Uterus (tissue), 4 donors: ENCODE results near the gene TNRC6C. TPM values are rescaled to one million over a fixed set of nuclear protein-coding genes. Genes with fewer than 3 reads are reported as not detected.
A peak's percentile ranks its signal among the peaks of the same experiment; 100 is the strongest.

Experiments
- DNase-seq, 2 donors: peaks; one replicate each; pipeline ENCODE4 v3.0.0-alpha.2; 2019 to 2020
- H3K27ac ChIP-seq, 2 donors: fragments of 200-600 bp; sonication (generic); 1 replicate in 1 of 2; 2 replicates in 1 of 2; pipeline ENCODE4 v1.5.1; 2016 to 2018
- H3K27me3 ChIP-seq, 2 donors: fragments of 200-600 bp; sonication (generic); one replicate each; pipeline ENCODE4 v1.5.1; 2018 to 2019; ENCODE audit warnings: control low read depth in 1 of 2
- H3K36me3 ChIP-seq, 2 donors: fragments of 200-600 bp; sonication (generic); one replicate each; pipeline ENCODE4 v1.5.1; 2019; ENCODE audit warnings: control low read depth in 1 of 2
- H3K4me1 ChIP-seq, 2 donors: fragments of 200-600 bp; sonication (generic); one replicate each; pipeline ENCODE4 v1.5.1; 2018 to 2019; ENCODE audit warnings: control low read depth in 1 of 2
- H3K4me3 ChIP-seq, 2 donors: fragments of 200-600 bp; sonication (generic); 1 replicate in 1 of 2; 2 replicates in 1 of 2; pipeline ENCODE4 v1.5.1; 2018 to 2019; ENCODE audit warnings: mild to moderate bottlenecking in 1 of 2
- H3K9me3 ChIP-seq, 2 donors: fragments of 200-600 bp; sonication (generic); one replicate each; pipeline ENCODE4 v1.5.1; 2019; ENCODE audit warnings: control low read depth in 1 of 2
- POLR2A ChIP-seq, 2 donors: fragments of 450-650 bp; IDR thresholded peaks; one replicate each; pipeline ENCODE4 v1.6.1; 2016; ENCODE audit warnings: antibody characterized with exemption in 2 of 2, mild to moderate bottlenecking in 1 of 2, moderate library complexity in 1 of 2
- intact Hi-C: fragments of 100-400 bp; cut with DNase I; formaldehyde crosslinking; loops from one replicate; pipeline ENCODE4 v1.15.1; 2023; ENCODE audit warnings: low total_unique reads
- total RNA-seq, 4 donors: library from RNA; depleted of rRNA in 3 of 4; stranded (reverse); fragments of >200 nt in 3 of 4; gene quantifications; one replicate each; pipeline versions ENCODE4 v1.1.0 to v1.2.4, GENCODE V29; 2014 to 2023
- TF ChIP-seq, protein P1 (sequence below), 4 experiments: fragments of 200-600 bp in 2 of 4; fragments of 450-650 bp in 2 of 4; sonication (generic) in 2 of 4; IDR thresholded peaks; one replicate each; pipeline ENCODE4 v1.5.1; 2016 to 2019; ENCODE audit warnings: antibody characterized with exemption in 4 of 4, mild to moderate bottlenecking in 2 of 4, moderate library complexity in 1 of 4
- donor health status: DM: yes; HTN: yes; CAD: no.

The TNRC6C gene
- total RNA-seq, 4 donors from 2014 or later: 4.6 to 68.0 (median 11.8) TPM

DNA sequence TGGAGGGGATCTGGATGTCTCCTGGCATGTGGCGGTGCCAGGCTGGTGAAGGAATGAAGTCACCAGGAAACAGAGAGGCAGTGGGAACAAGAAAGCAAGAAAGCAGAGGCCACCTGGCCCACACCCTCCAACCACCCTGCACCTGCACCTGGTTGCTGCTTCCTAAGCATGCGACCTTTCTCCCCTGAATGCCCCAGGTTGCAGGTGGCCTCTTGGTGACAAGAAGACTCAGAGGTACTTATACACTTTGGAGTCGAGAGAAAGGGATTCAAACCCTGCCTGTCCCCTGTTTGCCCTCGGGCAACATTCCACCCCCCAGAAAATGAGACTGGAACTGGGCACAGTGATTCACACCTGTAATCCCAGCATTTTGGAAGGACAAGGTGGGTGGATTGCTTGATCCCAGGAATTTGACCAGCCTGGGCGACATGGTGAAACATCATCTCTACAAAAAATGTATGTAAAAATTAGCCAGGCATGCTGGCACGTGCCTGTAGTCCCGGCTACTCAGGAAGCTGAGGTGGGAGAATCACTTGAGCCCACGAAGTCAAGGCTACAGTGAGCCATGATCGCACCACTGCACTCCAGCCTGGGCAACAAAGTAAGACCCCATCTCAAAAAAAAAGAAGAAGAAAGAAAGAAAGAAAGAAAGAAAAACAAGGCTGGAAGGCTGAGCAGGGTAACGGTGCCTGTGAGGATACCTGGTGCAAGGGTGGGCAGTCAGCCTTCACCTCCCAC lies 34.6 kb upstream of the TNRC6C start:
- no peak for DNase-seq
- H3K4me3 ChIP-seq: no peak overlapping the region
- no peaks in the 10 kb centered on the region for H3K27me3 ChIP-seq
- intact Hi-C loops: no loop called here
- H3K36me3 ChIP-seq: no peaks in the 10 kb centered on the region
- no peak for TF ChIP-seq POLR2A (IDR thresholded peaks at IDR 0.05)
- TF ChIP-seq, protein P1, sequence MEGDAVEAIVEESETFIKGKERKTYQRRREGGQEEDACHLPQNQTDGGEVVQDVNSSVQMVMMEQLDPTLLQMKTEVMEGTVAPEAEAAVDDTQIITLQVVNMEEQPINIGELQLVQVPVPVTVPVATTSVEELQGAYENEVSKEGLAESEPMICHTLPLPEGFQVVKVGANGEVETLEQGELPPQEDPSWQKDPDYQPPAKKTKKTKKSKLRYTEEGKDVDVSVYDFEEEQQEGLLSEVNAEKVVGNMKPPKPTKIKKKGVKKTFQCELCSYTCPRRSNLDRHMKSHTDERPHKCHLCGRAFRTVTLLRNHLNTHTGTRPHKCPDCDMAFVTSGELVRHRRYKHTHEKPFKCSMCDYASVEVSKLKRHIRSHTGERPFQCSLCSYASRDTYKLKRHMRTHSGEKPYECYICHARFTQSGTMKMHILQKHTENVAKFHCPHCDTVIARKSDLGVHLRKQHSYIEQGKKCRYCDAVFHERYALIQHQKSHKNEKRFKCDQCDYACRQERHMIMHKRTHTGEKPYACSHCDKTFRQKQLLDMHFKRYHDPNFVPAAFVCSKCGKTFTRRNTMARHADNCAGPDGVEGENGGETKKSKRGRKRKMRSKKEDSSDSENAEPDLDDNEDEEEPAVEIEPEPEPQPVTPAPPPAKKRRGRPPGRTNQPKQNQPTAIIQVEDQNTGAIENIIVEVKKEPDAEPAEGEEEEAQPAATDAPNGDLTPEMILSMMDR (IDR thresholded peaks at IDR 0.05): no peak
- no peaks in the 10 kb centered on the region for H3K9me3 ChIP-seq
- no peaks in the 10 kb centered on the region for H3K4me1 ChIP-seq
- H3K27ac ChIP-seq: no peak overlapping the region

DNA sequence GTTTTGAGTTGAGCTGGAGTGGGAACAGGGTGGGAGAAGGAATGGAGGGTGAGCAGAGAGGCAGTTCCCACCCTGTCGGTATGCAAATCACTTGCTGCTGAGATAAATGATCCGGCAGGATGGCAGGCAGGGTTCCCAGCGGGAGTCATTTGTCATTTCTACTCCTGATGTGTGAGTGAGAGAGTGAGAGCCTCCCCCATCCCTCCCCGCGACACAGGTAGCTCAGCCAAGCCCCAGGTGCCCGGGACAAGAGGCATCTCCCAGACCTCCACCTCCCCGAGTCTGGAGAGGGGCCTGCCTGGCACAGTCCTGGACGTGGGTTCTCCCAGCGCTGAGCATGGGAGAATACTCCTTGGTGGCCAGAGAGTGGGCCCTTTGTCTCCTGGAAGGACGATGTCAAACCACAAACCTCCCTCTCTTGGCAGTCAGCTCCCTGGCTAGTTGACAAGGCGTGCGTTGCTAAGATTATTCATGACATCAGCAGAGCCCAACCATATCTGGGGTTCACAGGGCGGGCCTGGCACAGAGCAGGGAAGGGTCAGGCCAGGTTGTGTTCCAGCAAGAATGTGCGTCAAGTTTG lies 33.7 kb upstream of the TNRC6C start:
- peak in 1 of 2 donors; percentile 67 for DNase-seq
- intact Hi-C loops: no loop called here
- no peak overlapping the region for H3K27ac ChIP-seq

DNA sequence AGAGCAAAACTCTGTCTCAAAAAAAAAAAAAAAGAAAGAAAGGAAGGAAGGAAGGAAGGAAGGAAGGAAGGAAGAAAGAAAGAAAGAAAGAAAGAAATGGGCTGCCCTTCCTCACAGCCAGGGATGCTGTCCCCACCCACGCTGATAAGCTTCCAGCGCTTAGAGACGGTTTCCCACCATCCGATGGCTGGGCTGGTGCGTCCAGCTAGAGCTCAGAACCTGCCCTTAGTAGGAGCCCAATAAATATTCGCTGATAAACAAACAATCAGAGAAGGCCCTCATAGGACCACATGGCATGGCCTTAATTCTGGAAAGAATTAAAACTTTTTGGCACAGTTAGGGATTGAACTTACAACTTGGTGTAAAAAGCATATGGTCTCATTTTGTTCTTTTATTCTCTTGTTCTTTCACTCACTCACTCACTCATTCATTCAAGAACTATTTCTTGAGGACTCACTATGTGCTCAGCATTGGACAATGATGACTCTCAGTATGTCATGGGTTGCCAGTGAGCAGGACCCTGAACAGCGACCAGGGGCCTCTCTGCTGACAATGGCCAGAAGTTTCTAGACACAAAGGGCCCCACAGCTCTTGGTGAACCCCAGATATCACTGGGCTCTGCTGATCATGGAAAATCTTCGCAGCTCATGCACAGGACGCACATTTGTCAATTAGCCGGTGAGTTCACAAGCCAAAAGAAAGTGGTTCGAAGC lies 32.5 kb upstream of the TNRC6C start:
- Histone ChIP-seq H3K9me3 (no peaks in the 10 kb centered on the region), H3K4me3 (no peak overlapping the region), H3K4me1 (no peaks in the 10 kb centered on the region), H3K36me3 (no peaks in the 10 kb centered on the region), H3K27me3 (no peaks in the 10 kb centered on the region), H3K27ac (no peak overlapping the region)
- intact Hi-C loops: no loop called here
- no peak for DNase-seq
- TF ChIP-seq POLR2A (IDR thresholded peaks at IDR 0.05): no peak
- TF ChIP-seq, protein P1 (IDR thresholded peaks at IDR 0.05): no peak

More for the DNA sequence above, 33.7 kb upstream of the TNRC6C start:
- no peaks in the 10 kb centered on the region for H3K36me3 ChIP-seq
- H3K9me3 ChIP-seq: no peaks in the 10 kb centered on the region
- no peak for TF ChIP-seq POLR2A (IDR thresholded peaks at IDR 0.05)
- TF ChIP-seq, protein P1 (IDR thresholded peaks at IDR 0.05): no peak
- H3K4me3 ChIP-seq: no peak overlapping the region
- no peaks in the 10 kb centered on the region for H3K4me1 ChIP-seq
- no peaks in the 10 kb centered on the region for H3K27me3 ChIP-seq

DNA sequence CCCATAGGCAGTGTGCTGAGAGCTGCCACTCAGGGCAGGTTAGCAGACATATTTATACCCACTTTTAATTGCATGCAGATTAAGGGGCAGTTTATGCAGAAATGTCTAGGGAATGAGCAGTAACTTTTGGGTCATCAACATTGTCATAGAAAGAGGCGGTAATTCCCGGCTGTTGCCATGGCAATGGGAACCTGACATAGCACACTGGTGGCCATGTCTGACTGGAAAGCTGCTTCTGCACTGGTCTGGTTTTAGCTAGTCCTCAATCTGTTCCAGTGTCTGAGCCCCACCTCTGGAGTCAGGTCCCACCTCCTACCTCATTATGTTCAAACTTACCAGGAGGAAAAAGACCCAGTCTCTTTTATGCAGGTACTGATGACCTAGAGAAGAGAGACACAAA lies 31.5 kb upstream of the TNRC6C start:
- TF ChIP-seq, protein P1 (IDR thresholded peaks at IDR 0.05): no peak
- TF ChIP-seq POLR2A (IDR thresholded peaks at IDR 0.05): no peak
- intact Hi-C loops: no loop called here
- no peak for DNase-seq

More for the DNA sequence above, 31.5 kb upstream of the TNRC6C start:
- no peaks in the 10 kb centered on the region for H3K4me1 ChIP-seq
- no peak overlapping the region for H3K27ac ChIP-seq
- H3K4me3 ChIP-seq: no peak overlapping the region
- H3K9me3 ChIP-seq: no peaks in the 10 kb centered on the region
- no peaks in the 10 kb centered on the region for H3K36me3 ChIP-seq
- H3K27me3 ChIP-seq: no peaks in the 10 kb centered on the region
